GM12874 (cell line): ENCODE data around the gene LYG2.
"Not testable (repeated sequence)": the region's sequence is repeated elsewhere in the genome, so short reads cannot be mapped to it uniquely, and the experiment has no call there.

ENCODE experiments used
- TF ChIP-seq, protein P1 (sequence below): IDR thresholded peaks from 2 replicates; pipeline ENCODE4 v1.5.1; 2011; ENCODE audit warnings: low read depth, mild to moderate bottlenecking, control low read depth, low read length, moderate library complexity; ENCODE audit not compliant: insufficient read depth

The LYG2 gene, protein sequence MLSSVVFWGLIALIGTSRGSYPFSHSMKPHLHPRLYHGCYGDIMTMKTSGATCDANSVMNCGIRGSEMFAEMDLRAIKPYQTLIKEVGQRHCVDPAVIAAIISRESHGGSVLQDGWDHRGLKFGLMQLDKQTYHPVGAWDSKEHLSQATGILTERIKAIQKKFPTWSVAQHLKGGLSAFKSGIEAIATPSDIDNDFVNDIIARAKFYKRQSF

DNA sequence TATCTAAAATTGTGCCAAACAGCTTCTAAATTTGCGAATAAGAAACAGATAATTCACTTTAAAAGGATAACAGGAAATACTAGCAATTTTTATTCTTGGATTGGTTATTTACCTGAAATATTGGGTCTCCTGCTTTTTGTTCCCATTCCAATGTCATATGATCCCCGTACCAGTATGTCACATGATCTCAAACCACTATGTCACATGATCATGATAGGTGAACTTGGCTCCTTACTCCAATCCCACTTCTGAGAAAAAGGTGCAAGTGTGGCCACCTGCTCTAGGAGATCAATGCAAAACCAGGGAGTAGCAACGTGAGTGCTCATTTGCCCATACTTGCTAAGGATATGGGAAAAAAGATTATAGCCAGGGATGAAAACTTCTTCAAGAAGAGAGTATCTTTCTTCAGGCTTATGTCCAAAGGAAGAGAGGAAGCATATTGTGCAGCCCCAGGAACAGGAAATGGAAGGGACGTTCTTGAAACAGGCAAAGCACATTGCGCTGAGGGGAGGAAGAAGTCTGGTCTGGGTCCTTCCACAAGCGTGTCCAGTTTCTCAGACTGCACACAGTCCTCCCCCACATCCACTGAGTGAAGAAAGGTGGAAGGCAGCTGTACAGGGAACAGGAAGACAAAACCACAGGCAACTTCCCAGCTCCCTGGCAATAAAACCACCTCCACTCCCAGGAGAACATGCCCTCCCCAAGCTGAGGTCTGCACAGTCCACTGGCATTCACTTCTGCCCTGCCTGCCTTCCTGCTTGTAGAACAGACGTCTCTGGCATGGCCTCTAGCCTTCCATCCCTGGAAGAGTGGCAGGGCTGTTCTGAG, at the start of gene LYG2:
Gene LYG2, minus strand, starts transcription at position 176 of the 828 bp plus-strand sequence. CDS start 1,406 bp downstream, outside the sequence.
- TF ChIP-seq, protein P1, sequence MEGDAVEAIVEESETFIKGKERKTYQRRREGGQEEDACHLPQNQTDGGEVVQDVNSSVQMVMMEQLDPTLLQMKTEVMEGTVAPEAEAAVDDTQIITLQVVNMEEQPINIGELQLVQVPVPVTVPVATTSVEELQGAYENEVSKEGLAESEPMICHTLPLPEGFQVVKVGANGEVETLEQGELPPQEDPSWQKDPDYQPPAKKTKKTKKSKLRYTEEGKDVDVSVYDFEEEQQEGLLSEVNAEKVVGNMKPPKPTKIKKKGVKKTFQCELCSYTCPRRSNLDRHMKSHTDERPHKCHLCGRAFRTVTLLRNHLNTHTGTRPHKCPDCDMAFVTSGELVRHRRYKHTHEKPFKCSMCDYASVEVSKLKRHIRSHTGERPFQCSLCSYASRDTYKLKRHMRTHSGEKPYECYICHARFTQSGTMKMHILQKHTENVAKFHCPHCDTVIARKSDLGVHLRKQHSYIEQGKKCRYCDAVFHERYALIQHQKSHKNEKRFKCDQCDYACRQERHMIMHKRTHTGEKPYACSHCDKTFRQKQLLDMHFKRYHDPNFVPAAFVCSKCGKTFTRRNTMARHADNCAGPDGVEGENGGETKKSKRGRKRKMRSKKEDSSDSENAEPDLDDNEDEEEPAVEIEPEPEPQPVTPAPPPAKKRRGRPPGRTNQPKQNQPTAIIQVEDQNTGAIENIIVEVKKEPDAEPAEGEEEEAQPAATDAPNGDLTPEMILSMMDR: no peak

DNA sequence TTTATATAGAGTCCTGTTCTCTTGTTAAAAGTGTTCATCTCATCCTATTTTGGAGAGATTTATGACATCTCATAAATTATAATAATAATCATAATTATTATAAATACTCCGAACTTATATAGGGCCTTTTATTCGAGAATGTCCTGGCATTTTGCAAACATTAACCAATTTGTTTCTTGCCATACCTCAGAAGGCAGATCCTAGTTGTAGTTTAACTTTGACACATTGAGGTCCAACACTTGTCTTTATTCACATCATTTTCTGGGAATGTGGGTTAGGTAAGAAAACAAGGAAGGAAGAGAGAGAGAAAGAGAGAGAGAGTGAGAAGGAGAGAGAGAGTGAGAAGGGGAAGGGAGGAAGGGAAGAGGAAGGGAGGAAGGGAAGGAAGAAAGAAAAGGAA, 45.6 kb upstream of the LYG2 start, which contains the start of gene LYG1:
Gene LYG1, minus strand, starts transcription at position 101 of the 400 bp plus-strand sequence. CDS start 5,527 bp downstream, outside the sequence.
- TF ChIP-seq, protein P1: not testable (repeated sequence)

DNA sequence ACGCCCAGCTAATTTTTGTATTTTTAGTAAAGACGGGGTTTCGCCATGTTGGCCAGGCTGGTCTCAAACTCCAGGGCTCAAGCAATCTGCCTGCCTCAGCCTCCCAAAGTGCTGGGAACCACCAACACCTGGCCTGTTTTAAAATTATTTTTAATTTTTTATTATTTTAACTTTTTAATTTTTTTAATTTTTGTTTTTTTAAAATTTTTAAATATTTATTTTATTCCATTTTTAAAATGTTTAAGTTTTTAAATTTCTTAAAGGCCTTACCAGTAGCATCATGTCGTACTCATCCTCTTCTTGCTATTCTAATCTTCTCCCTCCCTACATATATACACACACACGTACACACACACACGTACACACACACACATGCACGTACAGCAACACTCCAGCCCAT, 44.1 kb upstream of the LYG2 start:
- TF ChIP-seq, protein P1: no peak

DNA sequence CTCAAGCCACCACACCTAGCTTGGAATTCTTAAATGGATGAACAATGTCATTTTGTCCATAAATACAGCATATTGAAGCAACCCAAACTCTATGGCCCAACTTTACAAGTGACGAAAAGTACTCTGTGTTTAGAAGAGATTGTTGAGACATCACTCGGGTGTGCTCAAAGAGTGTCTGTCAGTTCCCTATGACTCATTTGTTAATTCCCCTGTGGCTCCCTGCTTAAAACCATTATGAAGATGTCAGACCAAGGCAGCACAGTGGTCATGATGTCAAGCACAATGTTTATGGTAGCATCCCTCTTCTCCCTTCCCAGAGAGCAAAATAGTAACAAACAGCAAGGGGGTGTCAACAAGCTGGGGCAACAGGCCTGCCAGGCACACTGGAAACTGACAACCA, 42.5 kb upstream of the LYG2 start:
- TF ChIP-seq, protein P1: no peak

DNA sequence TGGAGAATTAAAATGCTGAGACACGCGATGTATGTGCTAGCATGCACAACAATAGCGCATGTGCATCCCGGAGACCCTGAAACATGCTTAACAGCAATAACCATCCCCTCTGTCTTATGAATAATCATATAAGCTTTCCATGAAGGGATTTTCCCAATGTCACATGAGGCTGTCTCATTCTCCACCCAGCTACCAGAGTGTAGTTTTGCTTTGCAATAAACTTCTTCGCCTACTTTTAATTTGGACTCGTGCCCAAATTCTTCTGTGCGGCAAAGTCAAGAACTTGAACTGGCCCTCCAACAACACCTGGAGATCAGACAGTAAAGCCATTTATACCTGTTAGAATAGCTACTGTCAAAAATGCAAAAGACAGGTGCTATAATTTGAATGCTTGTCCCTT, 30.1 kb upstream of the LYG2 start:
- TF ChIP-seq, protein P1: no peak

DNA sequence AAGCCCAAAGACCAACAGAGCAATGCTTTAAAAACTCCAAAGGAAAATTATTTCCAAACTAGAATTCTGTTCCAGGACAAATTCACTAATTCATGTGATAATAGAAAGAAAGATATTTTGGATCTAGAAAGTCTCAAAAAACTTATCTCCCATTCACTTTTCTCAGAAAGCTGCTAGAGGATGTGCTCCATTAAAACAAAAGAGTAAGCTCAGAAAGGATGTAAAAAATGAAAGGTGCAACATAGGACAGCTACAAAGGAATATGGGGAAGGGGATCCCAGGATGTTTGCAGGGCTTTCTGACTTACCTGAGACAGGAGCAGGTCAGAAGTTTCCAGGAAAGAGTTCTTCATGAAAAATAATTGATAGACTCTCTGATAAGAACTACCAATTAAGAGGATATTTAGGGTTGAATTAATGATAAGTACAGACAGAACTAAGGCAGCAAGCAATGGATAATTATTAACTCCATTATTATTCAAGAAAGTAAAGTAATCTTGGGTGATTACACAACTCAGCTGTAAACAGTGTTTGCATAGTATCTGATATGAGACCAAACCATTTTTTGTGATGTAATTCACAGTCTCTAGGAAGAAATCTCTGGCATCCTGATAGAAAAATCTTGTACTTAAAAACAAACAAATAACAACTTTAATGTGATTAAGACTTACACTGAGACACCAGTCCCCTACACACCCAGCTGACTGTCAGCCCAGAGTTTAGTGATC, 24.7 kb upstream of the LYG2 start:
- TF ChIP-seq, protein P1: no peak

DNA sequence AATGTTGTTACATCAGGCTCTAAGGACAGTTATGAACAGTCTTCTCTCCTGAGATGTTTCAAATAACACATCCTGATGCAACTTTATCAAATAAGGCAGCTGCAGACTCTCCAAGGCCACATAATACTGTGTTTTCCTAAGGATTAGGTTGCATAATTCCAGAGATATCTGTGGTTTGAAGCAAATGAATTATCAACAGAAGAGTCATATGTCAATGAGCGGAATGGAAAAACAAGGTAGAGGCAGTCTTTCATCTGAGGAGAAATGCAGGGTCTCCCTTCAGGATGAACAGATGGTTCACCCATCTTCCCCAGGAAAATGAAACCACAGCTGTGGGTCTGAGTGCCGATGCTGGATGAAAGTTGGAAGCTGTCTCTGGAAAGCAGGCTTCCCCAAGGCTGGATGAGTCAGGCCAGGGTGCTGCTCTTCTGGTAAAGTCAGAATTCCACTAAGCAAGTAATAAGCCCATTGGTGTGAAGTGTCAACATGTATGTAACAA, 23.4 kb upstream of the LYG2 start:
- TF ChIP-seq, protein P1: no peak
